HG02571 (cell line): ENCODE results near the gene ADD2.
A peak's percentile ranks its signal among the peaks of the same experiment; 100 is the strongest.

Experiments used
- ATAC-seq: cut with Tn5 transposase; IDR thresholded peaks from one replicate; pipeline ENCODE4 v1.9.1; 2021; ENCODE audit warnings: mild to moderate bottlenecking, moderate library complexity; ENCODE audit not compliant: unreplicated experiment

Gene ADD2

GRCh38 chr2:70726947-70727725 lies 40.9 kb downstream of the ADD2 start:
- no peak for ATAC-seq

GRCh38 chr2:70725505-70725904 lies 42.5 kb downstream of the ADD2 start:
- no peak for ATAC-seq

GRCh38 chr2:70724366-70724765 lies 43.6 kb downstream of the ADD2 start:
- ATAC-seq = no peak

- ATAC-seq = no peak
Measured at GRCh38 chr2:70723286-70723885, 44.6 kb downstream of the ADD2 start.

GRCh38 chr2:70720124-70720523 lies 47.9 kb downstream of the ADD2 start:
- ATAC-seq = no peak

GRCh38 chr2:70719231-70719630 lies 48.8 kb downstream of the ADD2 start:
- no peak for ATAC-seq

GRCh38 chr2:70718736-70719135 lies 49.3 kb downstream of the ADD2 start:
- ATAC-seq = no peak

- no peak for ATAC-seq
Measured at GRCh38 chr2:70718241-70718640, 49.8 kb downstream of the ADD2 start.

- ATAC-seq = no peak
Measured at GRCh38 chr2:70717431-70718038, 50.5 kb downstream of the ADD2 start.

GRCh38 chr2:70716951-70717350 lies 51.0 kb downstream of the ADD2 start:
- no peak for ATAC-seq

- no peak for ATAC-seq
Measured at GRCh38 chr2:70716131-70716743, 51.8 kb downstream of the ADD2 start.

- no peak for ATAC-seq
Measured at GRCh38 chr2:70715071-70715985, 52.7 kb downstream of the ADD2 start.

GRCh38 chr2:70714141-70714905 lies 53.7 kb downstream of the ADD2 start:
- ATAC-seq = no peak

GRCh38 chr2:70712916-70713315 lies 55.1 kb downstream of the ADD2 start:
- no peak for ATAC-seq

- ATAC-seq = no peak
Measured at GRCh38 chr2:70711191-70711590, 56.8 kb downstream of the ADD2 start.

- no peak for ATAC-seq
Measured at GRCh38 chr2:70710038-70710690, 57.8 kb downstream of the ADD2 start.

GRCh38 chr2:70709275-70710037 lies 58.5 kb downstream of the ADD2 start:
- ATAC-seq = no peak

GRCh38 chr2:70708376-70709199 lies 59.4 kb downstream of the ADD2 start:
- ATAC-seq = peak; percentile 56
